Hepatocyte (in vitro differentiated cells): Measurements from ENCODE around the gene PCBD1.

Experiments
- CTCF ChIP-seq: fragments of 200-600 bp; sonication (generic); IDR thresholded peaks from 2 replicates; pipeline ENCODE4 v1.5.1; 2016; ENCODE audit warnings: antibody characterized with exemption, mild to moderate bottlenecking; ENCODE audit not compliant: poor library complexity
- EZH2 ChIP-seq: fragments of 200-600 bp; sonication (generic); IDR thresholded peaks from 2 replicates; pipeline ENCODE4 v1.6.1; 2016; ENCODE audit warnings: antibody characterized with exemption, mild to moderate bottlenecking, borderline replicate concordance
- EZH2phosphoT487 ChIP-seq: fragments of 200-600 bp; sonication (generic); IDR thresholded peaks from one replicate; pipeline ENCODE4 v1.6.1; 2018; ENCODE audit warnings: antibody characterized with exemption, mild to moderate bottlenecking, low read depth, moderate library complexity; ENCODE audit not compliant: unreplicated experiment, severe bottlenecking

- TF ChIP-seq CTCF (no peak), EZH2 (no peak), EZH2phosphoT487 (no peak)
These were observed 31.9 kb downstream of the PCBD1 start for GRCh38 chr10:70856454-70856853.
